Fibroblast of villous mesenchyme (primary cell): ENCODE measurements around the gene NAB2. TPM values are rescaled to one million over a fixed set of nuclear protein-coding genes. Genes with fewer than 3 reads are reported as not detected.

Experiments
- DNase-seq: peaks from one replicate; pipeline ENCODE4 v3.0.0-alpha.2; 2010; ENCODE audit warnings: low read depth
- H3K4me3 ChIP-seq: 2 replicates; pipeline ENCODE4 v1.5.1; 2011; ENCODE audit warnings: low read depth, mild to moderate bottlenecking, low read length
- total RNA-seq: library from RNA; depleted of rRNA; stranded (reverse); fragments of >200 nt; gene quantifications from 2 replicates; pipeline ENCODE4 v1.2.3, GENCODE V29; 2012
- TF ChIP-seq, protein P1 (sequence below): IDR thresholded peaks from 2 replicates; pipeline ENCODE4 v1.5.1; 2012; ENCODE audit warnings: low read depth, mild to moderate bottlenecking, low read length; ENCODE audit not compliant: insufficient read depth

The NAB2 gene
- total RNA-seq, 1 donor = 38.0 TPM

GRCh38 chr12:57101892-57102695 lies 13.2 kb downstream of the NAB2 start:
- peak; percentile 60 for DNase-seq
- TF ChIP-seq, protein P1, sequence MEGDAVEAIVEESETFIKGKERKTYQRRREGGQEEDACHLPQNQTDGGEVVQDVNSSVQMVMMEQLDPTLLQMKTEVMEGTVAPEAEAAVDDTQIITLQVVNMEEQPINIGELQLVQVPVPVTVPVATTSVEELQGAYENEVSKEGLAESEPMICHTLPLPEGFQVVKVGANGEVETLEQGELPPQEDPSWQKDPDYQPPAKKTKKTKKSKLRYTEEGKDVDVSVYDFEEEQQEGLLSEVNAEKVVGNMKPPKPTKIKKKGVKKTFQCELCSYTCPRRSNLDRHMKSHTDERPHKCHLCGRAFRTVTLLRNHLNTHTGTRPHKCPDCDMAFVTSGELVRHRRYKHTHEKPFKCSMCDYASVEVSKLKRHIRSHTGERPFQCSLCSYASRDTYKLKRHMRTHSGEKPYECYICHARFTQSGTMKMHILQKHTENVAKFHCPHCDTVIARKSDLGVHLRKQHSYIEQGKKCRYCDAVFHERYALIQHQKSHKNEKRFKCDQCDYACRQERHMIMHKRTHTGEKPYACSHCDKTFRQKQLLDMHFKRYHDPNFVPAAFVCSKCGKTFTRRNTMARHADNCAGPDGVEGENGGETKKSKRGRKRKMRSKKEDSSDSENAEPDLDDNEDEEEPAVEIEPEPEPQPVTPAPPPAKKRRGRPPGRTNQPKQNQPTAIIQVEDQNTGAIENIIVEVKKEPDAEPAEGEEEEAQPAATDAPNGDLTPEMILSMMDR = no peak
- H3K4me3 ChIP-seq = no peak overlapping the region

DNA sequence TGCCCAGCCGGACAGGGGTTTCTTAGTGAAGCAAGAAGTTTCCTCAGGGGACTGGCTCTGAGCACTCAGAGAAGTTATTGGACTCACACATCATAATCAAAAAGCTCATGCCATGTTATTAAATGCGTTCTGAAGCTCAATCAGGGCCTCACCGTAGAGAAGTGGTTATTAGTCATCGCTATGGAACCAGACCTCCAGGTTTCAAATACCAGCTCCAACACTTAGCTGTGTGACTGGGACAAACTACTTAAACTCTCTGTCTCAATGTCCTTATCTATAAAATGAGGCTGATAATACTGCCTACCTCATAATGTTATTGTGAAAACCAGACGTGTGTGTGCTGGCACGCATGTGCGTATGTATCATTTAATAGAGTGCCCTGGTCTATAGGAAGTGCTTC lies 14.9 kb downstream of the NAB2 start:
- DNase-seq = no peak
- TF ChIP-seq, protein P1 = no peak
- no peak overlapping the region for H3K4me3 ChIP-seq

DNA sequence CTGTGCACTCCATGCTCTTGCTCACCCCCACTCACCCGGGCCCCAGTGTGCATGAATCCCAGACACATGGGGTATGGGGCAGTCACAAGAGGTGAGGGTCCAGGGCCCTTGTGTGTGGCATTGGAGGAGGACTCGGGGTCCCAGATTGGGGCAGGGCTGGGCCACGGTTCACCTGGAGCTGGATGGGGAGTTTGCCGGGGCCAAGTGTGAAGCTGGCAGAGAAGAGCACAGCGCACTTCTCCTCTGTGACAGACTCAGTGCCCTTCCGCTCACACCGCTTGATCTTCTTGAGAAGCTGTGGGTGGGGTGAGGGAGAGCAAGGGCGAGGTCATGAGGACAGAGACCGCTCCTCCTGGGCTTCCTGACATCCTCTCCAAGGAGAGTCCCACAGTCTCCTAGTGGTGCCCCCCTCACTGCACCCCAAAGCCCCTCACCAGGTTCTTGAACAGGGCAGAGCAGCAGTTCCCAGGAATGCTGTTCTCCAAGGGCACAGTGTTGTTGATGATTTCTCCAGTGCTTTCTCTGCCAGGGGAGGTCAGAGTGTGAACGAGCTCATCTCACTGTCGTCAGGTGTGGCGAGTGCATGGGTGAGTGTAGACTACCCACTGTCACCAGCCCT lies 15.5 kb downstream of the NAB2 start:
- no peak for DNase-seq
- TF ChIP-seq, protein P1 = no peak
- no peak overlapping the region for H3K4me3 ChIP-seq

DNA sequence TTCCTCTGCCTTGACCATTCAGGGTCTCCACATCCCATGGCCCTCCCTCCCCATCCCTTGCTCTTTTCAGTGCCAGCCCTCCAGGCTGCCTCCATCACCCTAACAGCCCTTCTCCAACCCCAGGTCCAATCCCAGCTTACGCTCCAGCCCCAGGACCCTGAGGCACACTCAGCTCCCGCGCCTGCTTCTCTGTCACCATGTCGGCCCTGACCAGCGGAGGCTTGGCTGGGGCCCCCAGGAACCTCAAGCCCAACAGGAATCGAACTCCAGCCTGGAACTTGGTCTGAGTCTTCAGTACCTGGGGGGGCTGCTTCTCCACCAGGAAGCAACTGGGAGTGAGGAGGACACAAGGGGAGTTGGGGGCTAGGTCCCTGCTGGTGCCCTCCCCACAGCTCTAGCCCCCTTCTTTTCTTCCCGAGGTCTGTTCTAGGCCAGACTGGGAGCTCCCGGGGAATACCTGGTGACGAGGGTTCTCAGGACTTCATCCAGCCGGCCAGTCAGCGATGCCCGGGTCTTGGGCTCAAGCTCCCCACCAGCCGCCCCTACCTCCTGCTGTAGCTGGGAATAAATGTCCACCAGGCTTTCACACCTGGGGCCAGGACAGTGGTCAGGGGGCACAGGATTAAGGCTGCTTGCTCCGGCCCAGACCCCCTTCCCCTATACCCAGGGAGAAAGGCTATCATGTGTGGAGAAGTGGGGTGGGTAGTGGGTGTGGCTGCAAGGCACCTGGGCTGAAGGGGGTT lies 16.3 kb downstream of the NAB2 start:
- TF ChIP-seq, protein P1 = no peak
- no peak overlapping the region for H3K4me3 ChIP-seq
- DNase-seq = no peak

DNA sequence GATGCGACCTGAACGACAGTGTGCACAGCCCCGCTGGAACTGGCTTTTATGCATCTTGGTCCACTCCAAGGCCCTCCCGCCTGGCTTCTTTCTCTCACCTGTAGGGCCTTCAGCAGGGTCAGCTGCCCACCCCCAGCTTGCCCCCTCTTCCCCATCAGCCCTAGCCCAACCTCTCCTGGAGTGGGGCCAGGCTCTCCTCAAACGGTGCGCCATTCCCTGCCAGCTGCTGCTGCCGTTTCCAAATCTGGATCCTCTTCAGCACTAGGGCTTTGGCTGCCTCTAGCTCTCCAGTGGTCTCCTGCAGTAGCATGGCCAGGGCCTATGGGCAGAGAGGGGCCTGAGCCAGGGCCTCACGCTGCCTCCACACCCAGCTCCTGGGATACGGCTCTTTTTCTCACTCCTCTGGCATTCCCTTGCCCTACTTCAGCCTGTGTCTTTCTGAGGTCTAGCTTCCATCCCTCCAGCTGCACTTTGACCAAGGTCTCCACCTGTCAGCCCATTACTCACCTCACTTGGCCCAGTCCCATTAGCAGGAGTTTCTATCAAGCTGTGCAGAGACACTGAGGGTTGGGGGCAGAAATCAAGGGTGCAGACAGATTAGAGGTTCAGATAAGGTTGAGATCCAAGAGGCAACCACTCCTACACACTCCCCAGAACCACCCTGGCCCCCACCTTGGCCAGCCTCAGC lies 17.3 kb downstream of the NAB2 start:
- TF ChIP-seq, protein P1 = no peak
- DNase-seq = no peak
- H3K4me3 ChIP-seq = no peak overlapping the region

DNA sequence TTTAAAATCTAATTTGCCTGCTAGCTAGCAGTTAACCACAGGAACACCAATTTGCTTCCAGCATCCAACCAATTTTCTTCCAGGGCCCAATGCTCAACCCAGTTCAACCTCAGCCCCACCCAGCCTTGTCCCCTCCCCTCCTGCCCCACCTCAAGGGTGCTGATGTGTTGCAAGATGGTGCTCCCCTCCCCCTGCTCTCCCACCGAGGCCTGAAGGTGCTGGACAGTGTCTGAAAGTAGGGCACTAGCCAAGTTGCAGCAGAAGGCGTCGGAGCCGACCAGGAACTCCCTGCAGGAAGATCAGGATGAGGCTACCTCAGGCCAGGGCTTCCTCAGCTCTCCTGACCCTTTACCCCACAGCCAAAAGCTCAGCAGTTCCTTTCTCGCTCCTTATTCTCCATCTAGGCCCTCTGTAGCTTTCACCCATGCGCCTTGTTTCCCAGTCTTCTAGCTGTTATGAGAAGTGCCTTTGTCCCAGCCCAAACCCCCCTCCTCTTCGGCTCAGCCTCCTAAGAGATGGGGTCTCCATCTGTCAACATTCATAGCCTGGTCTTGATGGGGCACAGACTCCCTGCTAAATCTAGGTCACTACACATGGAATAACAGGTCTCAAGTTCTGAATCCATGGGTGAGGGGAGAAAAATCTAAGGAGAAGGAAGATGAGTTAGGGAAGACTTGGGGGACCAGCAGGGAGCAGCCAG lies 18.7 kb downstream of the NAB2 start:
- DNase-seq = peak; percentile 55
- H3K4me3 ChIP-seq = no peak overlapping the region
- TF ChIP-seq, protein P1 = no peak
